HCT116 (cell line): Measurements from ENCODE around the gene USP3. TPM values are rescaled to one million over a fixed set of nuclear protein-coding genes. Genes with fewer than 3 reads are reported as not detected.
A peak's percentile ranks its signal among the peaks of the same experiment; 100 is the strongest.

ENCODE experiments used
- ATAC-seq: fragments of 200-7000 bp; cut with Tn5 transposase; 2 replicates; pipeline ENCODE4 v1.9.1; 2020; ENCODE audit warnings: mild to moderate bottlenecking, moderate library complexity
- BruUV-seq: library from RNA; stranded (reverse); fragments of 400-500 nt; replicated peaks from 2 replicates; lab custom pipeline; 2021; lab: Mats Ljungman, UMichigan
- CTCF ChIA-PET: fragments of 300-600 bp; sonication (Branson Sonifier 250); formaldehyde crosslinking; loops from one replicate; lab custom pipeline; 2021; ENCODE audit warnings: antibody characterized with exemption; lab: Charles Lee
- POLR2A ChIA-PET: fragments of 300-600, 350-600 bp; sonication (Branson Sonifier 250); formaldehyde crosslinking; loops from one replicate; lab custom pipeline; 2021; ENCODE audit warnings: antibody characterized with exemption; lab: Charles Lee
- RAD21 ChIA-PET, 2 experiments: fragments of 300-600 bp; sonication (Branson Sonifier 250); formaldehyde crosslinking; loops; one replicate each; lab custom pipeline; 2023; ENCODE audit warnings: low total read pairs in 2 of 2; ENCODE audit not compliant: uncharacterized antibody in 2 of 2, unreplicated experiment in 2 of 2, low non-redundant PET in 1 of 2; lab: Charles Lee
- DNase-seq: peaks from one replicate; pipeline ENCODE4 v3.0.0-alpha.2; 2010; ENCODE audit warnings: low read depth, low spot score
- H2AFZ ChIP-seq: fragments of 200-600 bp; shearing (Covaris generic), sonication (generic); 2 replicates; pipeline ENCODE4 v1.6.1; 2017; ENCODE audit warnings: low read depth, mixed run types, mixed read lengths, antibody characterized with exemption, low read length; ENCODE audit not compliant: poor library complexity, severe bottlenecking
- H3K27ac ChIP-seq: 2 replicates; pipeline ENCODE4 v1.5.1; 2012; ENCODE audit warnings: low read depth, low read length
- H3K27me3 ChIP-seq: fragments of 200-600 bp; sonication (generic); 2 replicates; pipeline ENCODE4 v1.6.1; 2016; ENCODE audit warnings: mixed run types, low read length, mixed read lengths; ENCODE audit not compliant: insufficient read depth
- H3K36me3 ChIP-seq, 2 experiments: fragments of 200-500 bp in 1 of 2; fragments of 200-600 bp in 1 of 2; sonication (Bioruptor generic) in 1 of 2; sonication (generic) in 1 of 2; 2 replicates each; pipeline versions ENCODE4 v1.5.1 to v1.6.1; 2014 to 2016; ENCODE audit warnings: low read length in 2 of 2, inconsistent platforms in 1 of 2, mixed read lengths in 1 of 2, mixed run types in 1 of 2; ENCODE audit not compliant: insufficient read depth in 2 of 2, control insufficient read depth in 1 of 2
- H3K4me1 ChIP-seq, 2 experiments: fragments of 200-600 bp in 1 of 2; sonication (generic) in 1 of 2; 2 replicates each; pipeline versions ENCODE4 v1.5.1 to v1.6.1; 2012 to 2017; ENCODE audit warnings: low read length in 2 of 2, inconsistent platforms in 1 of 2, mild to moderate bottlenecking in 1 of 2, mixed read lengths in 1 of 2, mixed run types in 1 of 2, moderate library complexity in 1 of 2; ENCODE audit not compliant: insufficient read depth in 2 of 2, control insufficient read depth in 1 of 2
- H3K4me2 ChIP-seq: fragments of 200-600 bp; sonication (generic); 2 replicates; pipeline ENCODE4 v1.6.1; 2017; ENCODE audit warnings: mixed run types, low read length, mixed read lengths
- H3K4me3 ChIP-seq, 2 experiments: fragments of 200-600 bp in 1 of 2; sonication (generic) in 1 of 2; replicated peaks in 1 of 2; 2 replicates each; pipeline ENCODE4 v1.5.1; 2011 to 2016; ENCODE audit warnings: low read length in 2 of 2, control low read depth in 1 of 2, low read depth in 1 of 2, mild to moderate bottlenecking in 1 of 2, mixed read lengths in 1 of 2, mixed run types in 1 of 2
- H3K79me2 ChIP-seq: fragments of 200-600 bp; sonication (generic); 2 replicates; pipeline ENCODE4 v1.6.1; 2017; ENCODE audit warnings: mild to moderate bottlenecking, mixed run types, low read length, moderate library complexity, mixed read lengths; ENCODE audit not compliant: insufficient read depth
- H3K9ac ChIP-seq: fragments of 200-600 bp; sonication (generic); 2 replicates; pipeline ENCODE4 v1.6.1; 2016; ENCODE audit warnings: low read length, mixed read lengths
- H3K9me2 ChIP-seq: fragments of 200-600 bp; sonication (generic), shearing (Covaris generic); 2 replicates; pipeline ENCODE4 v1.6.1; 2017; ENCODE audit warnings: mixed run types, mild to moderate bottlenecking, moderate library complexity; ENCODE audit not compliant: insufficient read depth
- H3K9me3 ChIP-seq, 2 experiments: fragments of 200-500 bp in 1 of 2; fragments of 200-600 bp in 1 of 2; sonication (Bioruptor generic) in 1 of 2; sonication (generic) in 1 of 2; 2 replicates each; pipeline ENCODE4 v1.6.1; 2014 to 2017; ENCODE audit warnings: low read length in 2 of 2, mixed read lengths in 2 of 2, inconsistent platforms in 1 of 2, low read depth in 1 of 2, mild to moderate bottlenecking in 1 of 2, mixed run types in 1 of 2, moderate library complexity in 1 of 2; ENCODE audit not compliant: control insufficient read depth in 1 of 2, insufficient read depth in 1 of 2
- H4K20me1 ChIP-seq: fragments of 200-600 bp; sonication (generic), shearing (Covaris generic); 2 replicates; pipeline ENCODE4 v1.6.1; 2017; ENCODE audit warnings: mixed run types, mild to moderate bottlenecking, moderate library complexity; ENCODE audit not compliant: insufficient read depth
- CBX3 ChIP-seq: IDR thresholded peaks from 2 replicates; pipeline ENCODE4 v1.6.1; 2012; ENCODE audit warnings: low read depth
- CEBPB ChIP-seq: IDR thresholded peaks from 2 replicates; pipeline ENCODE4 v1.6.1; 2012; ENCODE audit warnings: low read depth
- EGR1 ChIP-seq: IDR thresholded peaks from 2 replicates; pipeline ENCODE4 v1.6.1; 2012; ENCODE audit warnings: low read depth
- ELF1 ChIP-seq: IDR thresholded peaks from 2 replicates; pipeline ENCODE4 v1.6.1; 2012; ENCODE audit warnings: low read depth, borderline replicate concordance
- EZH2 ChIP-seq: fragments of 200-600 bp; sonication (generic); IDR thresholded peaks from 2 replicates; pipeline ENCODE4 v1.6.1; 2017; ENCODE audit warnings: antibody characterized with exemption, mixed run types
- EZH2phosphoT487 ChIP-seq: fragments of 200-600 bp; IDR thresholded peaks from 2 replicates; pipeline ENCODE4 v1.6.1; 2018; ENCODE audit warnings: antibody characterized with exemption, borderline replicate concordance
- JUND ChIP-seq: IDR thresholded peaks from 2 replicates; pipeline ENCODE4 v1.6.1; 2012
- POLR2A ChIP-seq: IDR thresholded peaks from 2 replicates; pipeline ENCODE4 v1.7.0; 2011; ENCODE audit warnings: borderline replicate concordance; ENCODE audit not compliant: insufficient read depth, insufficient read length; ENCODE audit errors: extremely low read depth
- POLR2AphosphoS5 ChIP-seq: IDR thresholded peaks from 2 replicates; pipeline ENCODE4 v1.6.1; 2011; ENCODE audit warnings: mild to moderate bottlenecking, low read depth, low read length, moderate library complexity
- RAD21 ChIP-seq: IDR thresholded peaks from 2 replicates; pipeline ENCODE4 v1.6.1; 2012; ENCODE audit warnings: low read depth, mild to moderate bottlenecking
- SIN3A ChIP-seq: IDR thresholded peaks from 2 replicates; pipeline ENCODE4 v1.6.1; 2012; ENCODE audit warnings: low read depth
- SP1 ChIP-seq: IDR thresholded peaks from 2 replicates; pipeline ENCODE4 v1.6.1; 2012; ENCODE audit warnings: low read depth
- SRF ChIP-seq: IDR thresholded peaks from 2 replicates; pipeline ENCODE4 v1.6.1; 2012; ENCODE audit warnings: low read depth
- TCF7L2 ChIP-seq: IDR thresholded peaks from 2 replicates; pipeline ENCODE4 v1.7.0; 2011; ENCODE audit warnings: borderline replicate concordance, inconsistent platforms; ENCODE audit not compliant: insufficient read depth, insufficient read length; ENCODE audit errors: extremely low read depth
- YY1 ChIP-seq: IDR thresholded peaks from 2 replicates; pipeline ENCODE4 v1.6.1; 2011; ENCODE audit warnings: low read length, low read depth, moderate library complexity, mild to moderate bottlenecking; ENCODE audit not compliant: insufficient replicate concordance; ENCODE audit errors: extremely low read depth
- ZFX ChIP-seq: fragments of 450-650 bp; IDR thresholded peaks from 2 replicates; pipeline ENCODE4 v1.6.1; 2017
- ZNF274 ChIP-seq: fragments of 200-500 bp; sonication (Bioruptor generic); IDR thresholded peaks from 2 replicates; pipeline ENCODE4 v1.6.1; 2014; ENCODE audit warnings: mild to moderate bottlenecking, low read depth, low read length, inconsistent platforms
- intact Hi-C: fragments of 100-400 bp; cut with micrococcal nuclease; formaldehyde crosslinking; loops from 2 replicates; pipeline ENCODE4 v1.10.0; 2022
- total RNA-seq: library from RNA; stranded (reverse); gene quantifications from one replicate; pipeline ENCODE4 v1.2.1, GENCODE V29; 2021; ENCODE audit not compliant: unreplicated experiment
- TF ChIP-seq, protein P1 (sequence below): IDR thresholded peaks from 2 replicates; pipeline ENCODE4 v1.6.1; 2012
- TF ChIP-seq, protein P2 (sequence below): IDR thresholded peaks from 2 replicates; pipeline ENCODE4 v1.6.1; 2012
- TF ChIP-seq, protein P3 (sequence below), 3 experiments: fragments of 200-600 bp in 1 of 3; sonication (generic) in 1 of 3; IDR thresholded peaks in 2 of 3; conservative IDR thresholded peaks in 1 of 3; 2 replicates each; pipeline ENCODE4 v1.5.1; 2012 to 2017; ENCODE audit warnings: low read depth in 2 of 3, low read length in 2 of 3, antibody characterized with exemption in 1 of 3, borderline replicate concordance in 1 of 3, control low read depth in 1 of 3, mild to moderate bottlenecking in 1 of 3, mixed read lengths in 1 of 3, mixed run types in 1 of 3, moderate library complexity in 1 of 3; ENCODE audit not compliant: insufficient read depth in 1 of 3

Gene USP3
- total RNA-seq, 1 experiment from 2014 or later = 61.6 TPM

DNA sequence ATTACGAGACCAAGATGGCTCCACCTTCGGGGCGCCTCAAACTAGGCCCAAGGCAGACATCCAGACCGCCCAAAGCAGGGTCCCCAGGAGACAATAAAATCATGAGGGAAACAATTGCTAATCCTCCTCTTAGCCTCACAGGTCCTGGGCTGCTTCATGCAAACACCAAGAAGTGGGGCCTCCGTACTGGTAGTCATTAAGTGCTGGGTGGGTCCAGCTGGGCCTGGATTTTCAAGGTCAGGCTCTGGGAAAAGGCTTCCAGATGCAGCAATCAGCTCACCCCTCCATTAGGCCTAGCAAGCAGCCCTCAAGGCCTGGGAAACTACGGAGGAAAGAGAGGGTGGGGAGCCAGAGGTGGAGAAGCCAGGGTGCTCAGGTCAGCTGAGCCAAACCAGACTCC lies 93.4 kb downstream of the USP3 start (continued):
- TF ChIP-seq EZH2phosphoT487 (no peak), EGR1 (no peak), EZH2 (no peak), ZNF274 (no peak)
- TF ChIP-seq, protein P1, sequence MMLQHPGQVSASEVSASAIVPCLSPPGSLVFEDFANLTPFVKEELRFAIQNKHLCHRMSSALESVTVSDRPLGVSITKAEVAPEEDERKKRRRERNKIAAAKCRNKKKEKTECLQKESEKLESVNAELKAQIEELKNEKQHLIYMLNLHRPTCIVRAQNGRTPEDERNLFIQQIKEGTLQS = no peak

DNA sequence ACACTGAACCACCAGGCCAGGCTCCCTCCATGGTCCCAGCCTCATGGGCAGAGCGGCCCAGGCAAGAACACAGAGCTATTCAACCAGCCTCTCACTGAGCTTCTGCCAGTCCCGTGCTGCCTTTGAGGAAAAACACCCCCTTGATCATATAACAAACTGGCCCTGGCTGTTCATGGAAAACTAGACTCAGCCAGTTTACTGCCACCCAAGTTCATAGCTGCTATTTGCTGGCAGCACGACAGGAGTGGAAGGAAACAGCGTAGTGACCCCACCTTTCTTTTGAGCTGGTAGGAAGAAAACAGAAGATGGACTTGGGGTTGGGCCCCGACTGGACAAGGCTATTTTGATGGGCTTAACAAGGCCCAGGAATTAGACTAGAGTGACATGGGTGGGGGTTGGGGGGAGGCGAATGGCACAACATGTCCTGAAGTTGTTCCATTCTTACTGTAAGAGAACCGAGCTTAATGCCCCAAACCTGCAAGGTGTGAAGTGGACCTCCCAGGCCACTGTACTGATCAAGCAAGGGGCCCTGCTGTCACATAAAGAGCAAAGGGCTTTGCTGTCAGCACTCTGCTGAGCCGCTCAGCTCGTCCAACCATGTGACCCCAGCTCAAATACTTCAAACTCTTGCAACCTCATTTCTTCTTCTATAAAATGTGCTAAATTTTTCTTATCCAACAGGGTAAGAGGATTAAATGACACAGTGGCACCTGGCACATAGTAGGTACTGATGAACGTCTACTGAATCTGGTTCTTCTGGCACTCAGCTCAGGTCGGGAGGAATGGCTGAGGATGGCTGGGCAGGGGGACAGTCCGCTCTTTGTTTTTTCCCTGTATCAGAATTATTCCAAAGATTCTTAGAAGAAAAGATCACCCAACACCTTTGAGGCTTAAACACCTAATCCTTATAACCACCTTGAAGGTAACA lies 94.3 kb downstream of the USP3 start:
- TF ChIP-seq CEBPB (no peak), ELF1 (no peak), SIN3A (no peak), CBX3 (no peak), ZFX (no peak), YY1 (no peak), POLR2AphosphoS5 (no peak), JUND (no peak), SRF (no peak), EGR1 (no peak), EZH2phosphoT487 (no peak), POLR2A (no peak), SP1 (no peak), ZNF274 (no peak), TCF7L2 (no peak), EZH2 (no peak), RAD21 (no peak)
- TF ChIP-seq, protein P1 = no peak
- TF ChIP-seq, protein P2, sequence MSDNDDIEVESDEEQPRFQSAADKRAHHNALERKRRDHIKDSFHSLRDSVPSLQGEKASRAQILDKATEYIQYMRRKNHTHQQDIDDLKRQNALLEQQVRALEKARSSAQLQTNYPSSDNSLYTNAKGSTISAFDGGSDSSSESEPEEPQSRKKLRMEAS = no peak; the same call in 1 of the 2 replicates
- TF ChIP-seq, protein P3, sequence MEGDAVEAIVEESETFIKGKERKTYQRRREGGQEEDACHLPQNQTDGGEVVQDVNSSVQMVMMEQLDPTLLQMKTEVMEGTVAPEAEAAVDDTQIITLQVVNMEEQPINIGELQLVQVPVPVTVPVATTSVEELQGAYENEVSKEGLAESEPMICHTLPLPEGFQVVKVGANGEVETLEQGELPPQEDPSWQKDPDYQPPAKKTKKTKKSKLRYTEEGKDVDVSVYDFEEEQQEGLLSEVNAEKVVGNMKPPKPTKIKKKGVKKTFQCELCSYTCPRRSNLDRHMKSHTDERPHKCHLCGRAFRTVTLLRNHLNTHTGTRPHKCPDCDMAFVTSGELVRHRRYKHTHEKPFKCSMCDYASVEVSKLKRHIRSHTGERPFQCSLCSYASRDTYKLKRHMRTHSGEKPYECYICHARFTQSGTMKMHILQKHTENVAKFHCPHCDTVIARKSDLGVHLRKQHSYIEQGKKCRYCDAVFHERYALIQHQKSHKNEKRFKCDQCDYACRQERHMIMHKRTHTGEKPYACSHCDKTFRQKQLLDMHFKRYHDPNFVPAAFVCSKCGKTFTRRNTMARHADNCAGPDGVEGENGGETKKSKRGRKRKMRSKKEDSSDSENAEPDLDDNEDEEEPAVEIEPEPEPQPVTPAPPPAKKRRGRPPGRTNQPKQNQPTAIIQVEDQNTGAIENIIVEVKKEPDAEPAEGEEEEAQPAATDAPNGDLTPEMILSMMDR (IDR thresholded peaks at IDR 0.05 in 2 of 3, conservative IDR thresholded peaks at IDR 0.05 in 1 of 3; ENCODE audit: borderline replicate concordance in 1 of 3, insufficient read depth in 1 of 3, low read depth in 2 of 3, low read length in 2 of 3) = no peak
- peak overlapping the region; percentile 86 for H3K4me2 ChIP-seq
- intact Hi-C loops = loop anchor here (1.0 to 5.0 kb wide), 2 partner anchors 132 to 311 kb away; no protein-coding TSS in a partner anchor
- H3K36me3 ChIP-seq = peaks cover 0 to 6% of the 10 kb centered on the region in 2 experiments; a peak in 1 of 4 replicates
- H3K9me3 ChIP-seq = no peaks in the 10 kb centered on the region
- H3K27me3 ChIP-seq = no peaks in the 10 kb centered on the region
- H3K79me2 ChIP-seq = no peaks in the 10 kb centered on the region
- H3K27ac ChIP-seq = peak overlapping the region; percentile 74; the same call in 1 of the 2 replicates
- DNase-seq (no peak), ATAC-seq (no peak)
- ChIA-PET POLR2A (interaction anchor here (0.9 to 2.2 kb wide), 4 partner anchors 45 to 441 kb away, joined by 3 to 7 read pairs (median 4); partner anchors contain the start of gene RPS27L), RAD21 (interaction anchor here (0.5 to 1.9 kb wide), 6 partner anchors 87 to 132 kb away, joined by 3 to 6 read pairs (median 4); no protein-coding TSS in a partner anchor), CTCF (interaction anchor here (0.6 to 3.6 kb wide), 16 partner anchors 10 to 551 kb away, joined by 3 to 55 read pairs (median 4); partner anchors contain the start of genes CIAO2A and DAPK2)
- no peaks in the 10 kb centered on the region for H4K20me1 ChIP-seq
- H3K9me2 ChIP-seq = no peaks in the 10 kb centered on the region
- no peak overlapping the region for H2AFZ ChIP-seq
- H3K4me3 ChIP-seq = peak overlapping the region; percentile 77 to 85
- peak overlapping the region; percentile 88 for H3K9ac ChIP-seq
- H3K4me1 ChIP-seq = peaks cover 13 to 31% of the 10 kb centered on the region in 2 experiments; a peak in 3 of 4 replicates
- BruUV-seq = no TSS peak
